Measurements from ENCODE around the gene NUP205.

NUP205 gene

GRCh38 chr7:135557455-135558336, at the start of gene NUP205:
Gene NUP205, plus strand, starts transcription at chr7:135557917. Its CDS starts 28 bp downstream, at chr7:135557945.
- peak; percentile 72 to 87 for DNase-seq

- peak in 1 of 2 experiments; percentile 56 for DNase-seq
These were observed 48.7 kb upstream of the NUP205 start for GRCh38 chr7:135508883-135509588.

- no peak for DNase-seq
These were observed 48.2 kb upstream of the NUP205 start for GRCh38 chr7:135509589-135509838.

GRCh38 chr7:135509839-135510591, 47.7 kb upstream of the NUP205 start, which contains the start of gene CNOT4:
Gene CNOT4, minus strand, starts transcription at chr7:135510102. Its CDS starts 71,771 bp downstream, at chr7:135438331.
- peak; percentile 77 to 94 for DNase-seq

GRCh38 chr7:135510592-135511183, 47.0 kb upstream of the NUP205 start:
- no peak for DNase-seq

GRCh38 chr7:135512135-135512887, 45.4 kb upstream of the NUP205 start:
- DNase-seq: peak; percentile 10 to 81

- DNase-seq: no peak
These were observed 42.9 kb upstream of the NUP205 start for GRCh38 chr7:135514856-135515255.

GRCh38 chr7:135517060-135517459, 40.7 kb upstream of the NUP205 start:
- no peak for DNase-seq

- DNase-seq: no peak
These were observed 39.0 kb upstream of the NUP205 start for GRCh38 chr7:135518748-135519147.

GRCh38 chr7:135519233-135519688, 38.5 kb upstream of the NUP205 start:
- DNase-seq: no peak

GRCh38 chr7:135519871-135520270, 37.8 kb upstream of the NUP205 start:
- no peak for DNase-seq

GRCh38 chr7:135522509-135522908, 35.2 kb upstream of the NUP205 start:
- no peak for DNase-seq

GRCh38 chr7:135523146-135523545, 34.6 kb upstream of the NUP205 start:
- no peak for DNase-seq

GRCh38 chr7:135525426-135525825, 32.3 kb upstream of the NUP205 start:
- no peak for DNase-seq

- no peak for DNase-seq
These were observed 30.7 kb upstream of the NUP205 start for GRCh38 chr7:135527025-135527424.

GRCh38 chr7:135536150-135536549, 21.6 kb upstream of the NUP205 start:
- no peak for DNase-seq

GRCh38 chr7:135537453-135537852, 20.3 kb upstream of the NUP205 start:
- no peak for DNase-seq

GRCh38 chr7:135537905-135538304, 19.8 kb upstream of the NUP205 start:
- no peak for DNase-seq

- no peak for DNase-seq
These were observed 19.3 kb upstream of the NUP205 start for GRCh38 chr7:135538376-135538775.

GRCh38 chr7:135539629-135540028, 18.1 kb upstream of the NUP205 start:
- DNase-seq: no peak

- DNase-seq: no peak
These were observed 16.7 kb upstream of the NUP205 start for GRCh38 chr7:135541029-135541428.

- DNase-seq: no peak
These were observed 7.5 kb upstream of the NUP205 start for GRCh38 chr7:135550196-135550595.
